HEK293 (cell line): ENCODE results near the gene PDRG1.

Source experiments
- CTCF ChIA-PET: fragments of 350-600 bp; formaldehyde crosslinking; extraction: SDS; loops from one replicate; lab custom pipeline; 2021; ENCODE audit warnings: antibody characterized with exemption; lab: Yijun Ruan, JAX
- POLR2A ChIA-PET: fragments of 300-600 bp; formaldehyde crosslinking; extraction: SDS; loops from one replicate; lab custom pipeline; 2020; ENCODE audit warnings: antibody characterized with exemption, inconsistent platforms; lab: Yijun Ruan, JAX
- H3K27ac ChIP-seq: fragments of 200-500 bp; sonication (Bioruptor generic); 2 replicates; pipeline ENCODE4 v1.5.1; 2014; ENCODE audit warnings: low read depth, low read length, control low read depth, inconsistent platforms; ENCODE audit errors: extremely low read depth
- H3K36me3 ChIP-seq, 2 experiments: fragments of 200-500 bp in 1 of 2; sonication (Bioruptor generic) in 1 of 2; 1 replicate in 1 of 2; 2 replicates in 1 of 2; pipeline ENCODE4 v1.5.1; 2014 to 2017; ENCODE audit warnings: inconsistent platforms in 2 of 2, low read length in 2 of 2; ENCODE audit not compliant: control insufficient read depth in 2 of 2, insufficient read depth in 1 of 2
- H3K4me1 ChIP-seq: fragments of 200-500 bp; sonication (Bioruptor generic); 2 replicates; pipeline ENCODE4 v1.5.1; 2014; ENCODE audit warnings: mild to moderate bottlenecking, low read length, inconsistent platforms; ENCODE audit not compliant: control insufficient read depth, insufficient read depth
- H3K4me3 ChIP-seq: 2 replicates; pipeline ENCODE4 v1.5.1; 2011; ENCODE audit warnings: low read depth, mild to moderate bottlenecking, control low read depth, low read length, moderate library complexity
- H3K9me3 ChIP-seq: fragments of 200-500 bp; sonication (Bioruptor generic); 2 replicates; pipeline ENCODE4 v1.5.1; 2014; ENCODE audit warnings: low read depth, low read length, inconsistent platforms; ENCODE audit not compliant: control insufficient read depth, insufficient read depth
- BCL11B ChIP-seq: fragments of 450-650 bp; formaldehyde crosslinking; IDR thresholded peaks from 2 replicates; pipeline ENCODE4 v1.5.1; 2016; ENCODE audit warnings: low read depth, missing biosample characterization, missing genetic modification characterization
- EGR2 ChIP-seq: fragments of 450-650 bp; formaldehyde crosslinking; IDR thresholded peaks from 2 replicates; pipeline ENCODE4 v1.5.1; 2016; ENCODE audit warnings: low read depth, missing biosample characterization, missing genetic modification characterization
- KLF7 ChIP-seq: fragments of 450-650 bp; formaldehyde crosslinking; IDR thresholded peaks from 2 replicates; pipeline ENCODE4 v1.5.1; 2016; ENCODE audit warnings: missing biosample characterization, missing genetic modification characterization, borderline replicate concordance
- OVOL3 ChIP-seq: fragments of 450-650 bp; formaldehyde crosslinking; IDR thresholded peaks from 2 replicates; pipeline ENCODE4 v1.5.1; 2016; ENCODE audit warnings: missing biosample characterization, missing genetic modification characterization
- SCRT1 ChIP-seq: fragments of 450-650 bp; formaldehyde crosslinking; IDR thresholded peaks from 2 replicates; pipeline ENCODE4 v1.5.1; 2016; ENCODE audit warnings: missing biosample characterization, missing genetic modification characterization, borderline replicate concordance
- SP3 ChIP-seq: fragments of 450-650 bp; formaldehyde crosslinking; IDR thresholded peaks from 2 replicates; pipeline ENCODE4 v1.5.1; 2016; ENCODE audit warnings: missing biosample characterization, missing genetic modification characterization
- ZBTB7A ChIP-seq: fragments of 450-650 bp; formaldehyde crosslinking; IDR thresholded peaks from 2 replicates; pipeline ENCODE4 v1.5.1; 2016; ENCODE audit warnings: low read depth, missing biosample characterization, missing genetic modification characterization
- ZFP37 ChIP-seq: fragments of 450-650 bp; formaldehyde crosslinking; IDR thresholded peaks from 2 replicates; pipeline ENCODE4 v1.5.1; 2016; ENCODE audit warnings: missing biosample characterization, missing genetic modification characterization
- ZNF169 ChIP-seq: fragments of 450-650 bp; formaldehyde crosslinking; IDR thresholded peaks from 2 replicates; pipeline ENCODE4 v1.5.1; 2016; ENCODE audit warnings: missing biosample characterization, missing genetic modification characterization
- ZNF426 ChIP-seq: fragments of 450-650 bp; formaldehyde crosslinking; IDR thresholded peaks from 2 replicates; pipeline ENCODE4 v1.5.1; 2017; ENCODE audit warnings: missing biosample characterization, missing genetic modification characterization, mild to moderate bottlenecking, inconsistent platforms, moderate library complexity
- ZNF555 ChIP-seq: fragments of 450-650 bp; formaldehyde crosslinking; conservative IDR thresholded peaks from 2 replicates; pipeline ENCODE4 v1.5.1; 2017; ENCODE audit warnings: missing biosample characterization, mild to moderate bottlenecking, missing genetic modification characterization, inconsistent platforms
- ZNF658 ChIP-seq: fragments of 450-650 bp; formaldehyde crosslinking; IDR thresholded peaks from 2 replicates; pipeline ENCODE4; 2016; ENCODE audit warnings: missing biosample characterization, missing genetic modification characterization
- ZNF677 ChIP-seq: fragments of 450-650 bp; IDR thresholded peaks from 2 replicates; pipeline ENCODE4 v1.5.0; 2018; ENCODE audit warnings: missing biosample characterization, mild to moderate bottlenecking, missing genetic modification characterization, moderate library complexity
- TF ChIP-seq, protein P1 (sequence below): fragments of 450-650 bp; formaldehyde crosslinking; conservative IDR thresholded peaks from 2 replicates; pipeline ENCODE4 v1.5.1; 2016; ENCODE audit warnings: low read depth, missing biosample characterization, missing genetic modification characterization
- TF ChIP-seq, protein P2 (sequence below): fragments of 450-650 bp; formaldehyde crosslinking; IDR thresholded peaks from 2 replicates; pipeline ENCODE4 v1.5.1; 2016; ENCODE audit warnings: missing biosample characterization, missing genetic modification characterization, borderline replicate concordance

Gene PDRG1

DNA sequence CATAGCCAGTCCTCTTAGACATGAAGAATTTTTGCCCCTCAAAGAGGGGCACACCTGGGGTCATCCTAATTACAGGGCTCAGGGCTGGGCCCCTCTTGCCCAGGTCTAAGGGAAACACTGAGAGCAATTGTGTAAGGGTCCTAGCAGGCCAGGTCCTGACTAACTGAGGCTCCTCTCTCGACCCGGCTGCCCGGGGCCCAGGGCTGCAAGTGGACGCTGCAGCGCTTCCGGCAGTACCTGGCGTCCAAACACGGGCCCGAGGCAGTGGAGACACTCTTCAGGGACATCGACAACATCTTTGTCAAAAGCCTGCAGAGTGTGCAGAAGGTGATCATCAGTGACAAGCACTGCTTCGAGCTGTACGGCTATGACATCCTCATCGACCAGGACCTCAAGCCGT lies 17.4 kb downstream of the PDRG1 start:
- Histone ChIP-seq H3K36me3 (no peaks in the 10 kb centered on the region), H3K4me1 (no peaks in the 10 kb centered on the region), H3K4me3 (no peak overlapping the region), H3K27ac (no peak overlapping the region), H3K9me3 (no peaks in the 10 kb centered on the region)
- CTCF ChIA-PET, result no interaction called here
- POLR2A ChIA-PET, result no interaction called here
- TF ChIP-seq, protein P1, sequence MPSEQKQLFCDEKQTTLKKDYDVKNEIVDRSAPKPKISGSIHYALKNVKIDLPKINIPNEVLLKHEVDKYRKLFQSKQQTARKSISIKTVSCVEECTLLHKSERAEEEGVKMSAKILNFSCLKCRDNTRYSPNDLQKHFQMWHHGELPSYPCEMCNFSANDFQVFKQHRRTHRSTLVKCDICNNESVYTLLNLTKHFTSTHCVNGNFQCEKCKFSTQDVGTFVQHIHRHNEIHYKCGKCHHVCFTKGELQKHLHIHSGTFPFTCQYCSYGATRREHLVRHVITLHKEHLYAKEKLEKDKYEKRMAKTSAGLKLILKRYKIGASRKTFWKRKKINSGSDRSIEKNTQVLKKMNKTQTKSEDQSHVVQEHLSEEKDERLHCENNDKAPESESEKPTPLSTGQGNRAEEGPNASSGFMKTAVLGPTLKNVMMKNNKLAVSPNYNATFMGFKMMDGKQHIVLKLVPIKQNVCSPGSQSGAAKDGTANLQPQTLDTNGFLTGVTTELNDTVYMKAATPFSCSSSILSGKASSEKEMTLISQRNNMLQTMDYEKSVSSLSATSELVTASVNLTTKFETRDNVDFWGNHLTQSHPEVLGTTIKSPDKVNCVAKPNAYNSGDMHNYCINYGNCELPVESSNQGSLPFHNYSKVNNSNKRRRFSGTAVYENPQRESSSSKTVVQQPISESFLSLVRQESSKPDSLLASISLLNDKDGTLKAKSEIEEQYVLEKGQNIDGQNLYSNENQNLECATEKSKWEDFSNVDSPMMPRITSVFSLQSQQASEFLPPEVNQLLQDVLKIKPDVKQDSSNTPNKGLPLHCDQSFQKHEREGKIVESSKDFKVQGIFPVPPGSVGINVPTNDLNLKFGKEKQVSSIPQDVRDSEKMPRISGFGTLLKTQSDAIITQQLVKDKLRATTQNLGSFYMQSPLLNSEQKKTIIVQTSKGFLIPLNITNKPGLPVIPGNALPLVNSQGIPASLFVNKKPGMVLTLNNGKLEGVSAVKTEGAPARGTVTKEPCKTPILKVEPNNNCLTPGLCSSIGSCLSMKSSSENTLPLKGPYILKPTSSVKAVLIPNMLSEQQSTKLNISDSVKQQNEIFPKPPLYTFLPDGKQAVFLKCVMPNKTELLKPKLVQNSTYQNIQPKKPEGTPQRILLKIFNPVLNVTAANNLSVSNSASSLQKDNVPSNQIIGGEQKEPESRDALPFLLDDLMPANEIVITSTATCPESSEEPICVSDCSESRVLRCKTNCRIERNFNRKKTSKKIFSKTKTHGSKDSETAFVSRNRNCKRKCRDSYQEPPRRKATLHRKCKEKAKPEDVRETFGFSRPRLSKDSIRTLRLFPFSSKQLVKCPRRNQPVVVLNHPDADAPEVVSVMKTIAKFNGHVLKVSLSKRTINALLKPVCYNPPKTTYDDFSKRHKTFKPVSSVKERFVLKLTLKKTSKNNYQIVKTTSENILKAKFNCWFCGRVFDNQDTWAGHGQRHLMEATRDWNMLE (tag by site-specific recombination), result no peak
- TF ChIP-seq EGR2 (no peak), ZNF555 (no peak), ZNF426 (tag by site-specific recombination) (no peak), ZNF169 (tag by site-specific recombination) (no peak), ZNF658 (no peak), ZBTB7A (no peak)

DNA sequence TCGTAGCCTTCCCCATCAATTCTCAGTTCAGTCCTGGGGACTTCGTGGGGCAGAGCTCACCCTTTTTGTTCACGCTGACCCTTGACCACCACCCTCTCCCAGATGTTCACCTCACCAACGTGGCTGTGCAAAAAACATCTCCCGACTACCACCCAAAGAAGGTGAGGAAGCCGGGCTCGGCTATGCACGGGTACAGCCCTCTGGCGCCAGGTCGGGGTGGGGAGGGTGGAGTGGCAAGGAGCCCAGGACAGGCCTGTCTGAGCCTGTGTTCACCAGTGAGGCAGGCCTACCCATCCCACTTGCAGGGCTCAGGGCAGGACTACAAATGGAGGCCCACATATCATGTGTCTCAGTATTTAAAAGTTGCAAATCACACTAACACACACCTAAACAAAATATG lies 18.1 kb downstream of the PDRG1 start:
- TF ChIP-seq ZFP37 (tag by site-specific recombination) (no peak), OVOL3 (tag by site-specific recombination) (no peak), SCRT1 (tag by site-specific recombination) (no peak), ZNF677 (tag by site-specific recombination) (no peak), KLF7 (tag by site-specific recombination) (no peak), BCL11B (tag by site-specific recombination) (no peak), SP3 (tag by site-specific recombination) (no peak)
- TF ChIP-seq, protein P2, sequence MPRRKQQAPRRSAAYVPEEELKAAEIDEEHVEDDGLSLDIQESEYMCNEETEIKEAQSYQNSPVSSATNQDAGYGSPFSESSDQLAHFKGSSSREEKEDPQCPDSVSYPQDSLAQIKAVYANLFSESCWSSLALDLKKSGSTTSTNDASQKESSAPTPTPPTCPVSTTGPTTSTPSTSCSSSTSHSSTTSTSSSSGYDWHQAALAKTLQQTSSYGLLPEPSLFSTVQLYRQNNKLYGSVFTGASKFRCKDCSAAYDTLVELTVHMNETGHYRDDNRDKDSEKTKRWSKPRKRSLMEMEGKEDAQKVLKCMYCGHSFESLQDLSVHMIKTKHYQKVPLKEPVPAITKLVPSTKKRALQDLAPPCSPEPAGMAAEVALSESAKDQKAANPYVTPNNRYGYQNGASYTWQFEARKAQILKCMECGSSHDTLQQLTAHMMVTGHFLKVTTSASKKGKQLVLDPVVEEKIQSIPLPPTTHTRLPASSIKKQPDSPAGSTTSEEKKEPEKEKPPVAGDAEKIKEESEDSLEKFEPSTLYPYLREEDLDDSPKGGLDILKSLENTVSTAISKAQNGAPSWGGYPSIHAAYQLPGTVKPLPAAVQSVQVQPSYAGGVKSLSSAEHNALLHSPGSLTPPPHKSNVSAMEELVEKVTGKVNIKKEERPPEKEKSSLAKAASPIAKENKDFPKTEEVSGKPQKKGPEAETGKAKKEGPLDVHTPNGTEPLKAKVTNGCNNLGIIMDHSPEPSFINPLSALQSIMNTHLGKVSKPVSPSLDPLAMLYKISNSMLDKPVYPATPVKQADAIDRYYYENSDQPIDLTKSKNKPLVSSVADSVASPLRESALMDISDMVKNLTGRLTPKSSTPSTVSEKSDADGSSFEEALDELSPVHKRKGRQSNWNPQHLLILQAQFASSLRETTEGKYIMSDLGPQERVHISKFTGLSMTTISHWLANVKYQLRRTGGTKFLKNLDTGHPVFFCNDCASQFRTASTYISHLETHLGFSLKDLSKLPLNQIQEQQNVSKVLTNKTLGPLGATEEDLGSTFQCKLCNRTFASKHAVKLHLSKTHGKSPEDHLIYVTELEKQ (tag by site-specific recombination), result no peak
- POLR2A ChIA-PET, result no interaction called here
- Histone ChIP-seq H3K4me3 (no peak overlapping the region), H3K27ac (no peak overlapping the region), H3K36me3 (no peaks in the 10 kb centered on the region), H3K4me1 (no peaks in the 10 kb centered on the region), H3K9me3 (no peaks in the 10 kb centered on the region)
- CTCF ChIA-PET, result no interaction called here
